H9 (cell line): ENCODE data around the gene FXYD7. TPM values are rescaled to one million over a fixed set of nuclear protein-coding genes. Genes with fewer than 3 reads are reported as not detected.

ENCODE experiments used
- DNase-seq: peaks from one replicate; pipeline ENCODE4 v3.0.0-alpha.2; 2017
- H2AFZ ChIP-seq: one replicate; pipeline ENCODE4 v1.6.1; 2013; ENCODE audit warnings: mild to moderate bottlenecking, low read length, control low read depth, moderate library complexity
- H2AK5ac ChIP-seq: 2 replicates; pipeline ENCODE4 v1.6.1; 2013; ENCODE audit warnings: low read length, control low read depth, mixed read lengths; ENCODE audit not compliant: insufficient read length
- H2BK120ac ChIP-seq: one replicate; pipeline ENCODE4 v1.6.1; 2013; ENCODE audit warnings: low read depth, mild to moderate bottlenecking, low read length, control low read depth, inconsistent platforms; ENCODE audit not compliant: poor library complexity, severe bottlenecking
- H2BK12ac ChIP-seq: 2 replicates; pipeline ENCODE4 v1.6.1; 2013; ENCODE audit warnings: low read length, control low read depth, mixed read lengths, low read depth; ENCODE audit not compliant: insufficient read length
- H2BK15ac ChIP-seq: 2 replicates; pipeline ENCODE4 v1.6.1; 2013; ENCODE audit warnings: low read depth, low read length, control low read depth
- H2BK20ac ChIP-seq: one replicate; pipeline ENCODE4 v1.6.1; 2013; ENCODE audit warnings: low read depth, mild to moderate bottlenecking, low read length, control low read depth, inconsistent platforms; ENCODE audit not compliant: poor library complexity, severe bottlenecking
- H2BK5ac ChIP-seq: 2 replicates; pipeline ENCODE4 v1.6.1; 2013; ENCODE audit warnings: low read length, control low read depth, mixed read lengths; ENCODE audit not compliant: insufficient read length
- H3K14ac ChIP-seq: 2 replicates; pipeline ENCODE4 v1.6.1; 2013; ENCODE audit warnings: low read length, control low read depth; ENCODE audit not compliant: insufficient read depth
- H3K18ac ChIP-seq: 2 replicates; pipeline ENCODE4 v1.6.1; 2013; ENCODE audit warnings: low read depth, mild to moderate bottlenecking, mixed read lengths, low read length, control low read depth; ENCODE audit not compliant: insufficient read length
- H3K23ac ChIP-seq: 2 replicates; pipeline ENCODE4 v1.6.1; 2013; ENCODE audit warnings: low read length, control low read depth, mixed read lengths, low read depth; ENCODE audit not compliant: insufficient read length
- H3K23me2 ChIP-seq: 2 replicates; pipeline ENCODE4 v1.6.1; 2013; ENCODE audit warnings: low read depth, mild to moderate bottlenecking, mixed read lengths, low read length, control low read depth; ENCODE audit not compliant: insufficient read length, poor library complexity, severe bottlenecking
- H3K27ac ChIP-seq: 2 replicates; pipeline ENCODE4 v1.5.1; 2013; ENCODE audit warnings: low read length, control low read depth, mixed read lengths, low read depth; ENCODE audit not compliant: insufficient read length
- H3K27me3 ChIP-seq: 2 replicates; pipeline ENCODE4 v1.6.1; 2013; ENCODE audit warnings: low read length, control low read depth, inconsistent platforms; ENCODE audit not compliant: insufficient read depth
- H3K4ac ChIP-seq: 2 replicates; pipeline ENCODE4 v1.6.1; 2013; ENCODE audit warnings: low read depth, mild to moderate bottlenecking, control low read depth, inconsistent platforms, low read length, moderate library complexity
- H3K4me1 ChIP-seq: 2 replicates; pipeline ENCODE4 v1.6.1; 2013; ENCODE audit warnings: low read length, control low read depth, inconsistent platforms; ENCODE audit not compliant: insufficient read depth
- H3K4me2 ChIP-seq: 2 replicates; pipeline ENCODE4 v1.6.1; 2013; ENCODE audit warnings: low read length, control low read depth, mixed read lengths; ENCODE audit not compliant: insufficient read length, insufficient read depth
- H3K56ac ChIP-seq: 2 replicates; pipeline ENCODE4 v1.6.1; 2013; ENCODE audit warnings: low read depth, mild to moderate bottlenecking, mixed read lengths, low read length, control low read depth; ENCODE audit not compliant: insufficient read length
- H3K79me1 ChIP-seq: 2 replicates; pipeline ENCODE4 v1.6.1; 2013; ENCODE audit warnings: low read depth, mild to moderate bottlenecking, moderate library complexity, low read length, control low read depth, inconsistent platforms; ENCODE audit not compliant: insufficient read depth, poor library complexity, severe bottlenecking
- H3K79me2 ChIP-seq: 2 replicates; pipeline ENCODE4 v1.6.1; 2013; ENCODE audit warnings: low read length, control low read depth, inconsistent platforms; ENCODE audit not compliant: insufficient read depth
- H3K9ac ChIP-seq: 2 replicates; pipeline ENCODE4 v1.6.1; 2013; ENCODE audit warnings: low read length, control low read depth, mixed read lengths; ENCODE audit not compliant: insufficient read length; ENCODE audit errors: extremely low read depth
- H3K9me3 ChIP-seq: one replicate; pipeline ENCODE4 v1.6.1; 2013; ENCODE audit warnings: low read depth, low read length, inconsistent platforms; ENCODE audit not compliant: control insufficient read depth
- H3T11ph ChIP-seq: one replicate; pipeline ENCODE4 v1.6.1; 2013; ENCODE audit warnings: mild to moderate bottlenecking, low read length, control low read depth, inconsistent platforms
- H4K20me1 ChIP-seq: one replicate; pipeline ENCODE4 v1.6.1; 2013; ENCODE audit not compliant: control insufficient read depth, insufficient read length, insufficient read depth
- H4K5ac ChIP-seq: 2 replicates; pipeline ENCODE4 v1.6.1; 2013; ENCODE audit warnings: low read depth, mild to moderate bottlenecking, mixed read lengths, low read length, control low read depth; ENCODE audit not compliant: insufficient read length
- H4K8ac ChIP-seq: replicated peaks from 2 replicates; pipeline ENCODE4 v1.6.1; 2013; ENCODE audit warnings: low read length, control low read depth, mixed read lengths, low read depth; ENCODE audit not compliant: insufficient read length
- H4K91ac ChIP-seq: 2 replicates; pipeline ENCODE4 v1.6.1; 2013; ENCODE audit warnings: low read depth, mild to moderate bottlenecking, moderate library complexity, mixed read lengths, low read length, control low read depth; ENCODE audit not compliant: insufficient read length
- H3K27ac Mint-ChIP-seq, 3 experiments: 2 replicates in 2 of 3; 3 replicates in 1 of 3; pipeline ENCODE4 v1.8.0; 2020 to 2021; ENCODE audit warnings: mixed read lengths in 3 of 3, mild to moderate bottlenecking in 1 of 3, moderate library complexity in 1 of 3
- H3K27me3 Mint-ChIP-seq: 2 replicates; pipeline ENCODE4 v1.8.0; 2021; ENCODE audit warnings: low read depth, mild to moderate bottlenecking, moderate library complexity, mixed read lengths
- H3K36me3 Mint-ChIP-seq, 3 experiments: 2 replicates in 2 of 3; 3 replicates in 1 of 3; pipeline ENCODE4 v1.8.0; 2020 to 2021; ENCODE audit warnings: low read depth in 3 of 3, mixed read lengths in 3 of 3; ENCODE audit not compliant: insufficient read depth in 1 of 3
- H3K4me1 Mint-ChIP-seq, 2 experiments: 2 replicates each; pipeline ENCODE4 v1.8.0; 2020; ENCODE audit warnings: mixed read lengths in 2 of 2
- H3K4me3 Mint-ChIP-seq, 2 experiments: 2 replicates in 1 of 2; 3 replicates in 1 of 2; pipeline ENCODE4 v1.8.0; 2020 to 2021; ENCODE audit warnings: mild to moderate bottlenecking in 2 of 2, mixed read lengths in 2 of 2, moderate library complexity in 1 of 2
- H3K9me3 Mint-ChIP-seq, 2 experiments: 2 replicates in 1 of 2; 3 replicates in 1 of 2; pipeline ENCODE4 v1.8.0; 2020; ENCODE audit warnings: mild to moderate bottlenecking in 2 of 2, mixed read lengths in 2 of 2, moderate library complexity in 1 of 2
- WGBS: extraction: QIAGEN DNeasy Blood & Tissue Kit; methylation state at CpG from one replicate; pipeline ENCODE4 v1.1.7; 2013; ENCODE audit warnings: missing lambda C conversion rate, low lambda C conversion rate, mixed read lengths; ENCODE audit not compliant: insufficient read length; ENCODE audit errors: extremely low coverage; 5-methylcytosine and 5-hydroxymethylcytosine counted together
- total RNA-seq: library from RNA; stranded (reverse); gene quantifications from 2 replicates; pipeline ENCODE4 v1.2.1, GENCODE V29; 2021
- TF ChIP-seq, protein P1 (sequence below): fragments of 200-600 bp; sonication (generic); conservative IDR thresholded peaks from 3 replicates; pipeline ENCODE4 v1.8.0; 2021; ENCODE audit warnings: antibody characterized with exemption, mild to moderate bottlenecking

FXYD7 gene
- total RNA-seq, 1 experiment from 2014 or later: 9.0 TPM

DNA sequence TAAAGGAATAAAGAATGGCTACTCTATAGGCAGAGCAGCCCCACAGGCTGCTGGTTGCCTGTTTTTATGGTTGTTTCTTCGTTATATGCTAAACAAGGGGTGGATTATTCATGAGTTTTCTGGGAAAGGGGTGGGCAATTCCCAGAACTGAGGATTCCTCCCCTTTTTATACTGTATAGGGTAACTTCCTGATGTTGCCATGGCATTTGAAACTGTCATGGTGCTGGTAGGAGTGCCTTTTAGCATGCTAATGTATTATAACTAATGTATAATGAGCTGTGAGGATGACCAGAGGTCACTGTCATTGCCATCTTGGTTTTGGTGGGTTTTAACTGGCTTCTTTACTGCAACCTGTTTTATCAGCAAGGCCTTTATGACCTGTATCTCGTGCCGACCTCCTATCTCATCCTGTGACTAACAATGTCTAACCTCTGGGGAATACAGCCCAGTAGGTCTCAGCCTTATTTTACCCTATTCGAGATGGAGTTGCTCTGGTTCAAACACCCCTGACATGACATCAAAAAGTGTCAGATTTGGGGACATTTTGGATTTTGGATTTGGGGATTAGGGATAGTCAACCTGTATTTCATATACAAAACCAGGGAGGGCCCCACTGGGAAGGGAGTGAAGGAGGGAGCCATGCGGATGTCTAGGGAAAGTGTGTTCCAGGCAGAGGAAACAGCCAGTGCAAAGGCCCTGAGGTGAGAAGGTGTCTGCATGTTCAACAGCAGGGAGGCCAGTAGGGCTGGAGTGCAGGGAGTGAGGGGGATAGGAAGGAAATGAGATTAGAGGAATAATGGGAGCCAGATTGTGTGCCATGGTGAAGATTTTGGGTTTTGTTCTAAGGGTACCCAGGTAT lies 22.4 kb downstream of the FXYD7 start:
- H3K36me3 Mint-ChIP-seq: peaks cover 77 to 88% (median 80%) of the 10 kb centered on the region in 3 experiments
- H3K18ac ChIP-seq: no peak overlapping the region
- H3K27me3 ChIP-seq: no peaks in the 10 kb centered on the region
- H3K4me1 ChIP-seq: no peaks in the 10 kb centered on the region
- no peak overlapping the region for H2BK20ac ChIP-seq
- no peak overlapping the region for H3K4me3 Mint-ChIP-seq
- H2BK15ac ChIP-seq: no peak overlapping the region
- H3K9ac ChIP-seq: no peak overlapping the region
- H2AFZ ChIP-seq: no peak overlapping the region
- H3K23me2 ChIP-seq: no peaks in the 10 kb centered on the region
- TF ChIP-seq, protein P1, sequence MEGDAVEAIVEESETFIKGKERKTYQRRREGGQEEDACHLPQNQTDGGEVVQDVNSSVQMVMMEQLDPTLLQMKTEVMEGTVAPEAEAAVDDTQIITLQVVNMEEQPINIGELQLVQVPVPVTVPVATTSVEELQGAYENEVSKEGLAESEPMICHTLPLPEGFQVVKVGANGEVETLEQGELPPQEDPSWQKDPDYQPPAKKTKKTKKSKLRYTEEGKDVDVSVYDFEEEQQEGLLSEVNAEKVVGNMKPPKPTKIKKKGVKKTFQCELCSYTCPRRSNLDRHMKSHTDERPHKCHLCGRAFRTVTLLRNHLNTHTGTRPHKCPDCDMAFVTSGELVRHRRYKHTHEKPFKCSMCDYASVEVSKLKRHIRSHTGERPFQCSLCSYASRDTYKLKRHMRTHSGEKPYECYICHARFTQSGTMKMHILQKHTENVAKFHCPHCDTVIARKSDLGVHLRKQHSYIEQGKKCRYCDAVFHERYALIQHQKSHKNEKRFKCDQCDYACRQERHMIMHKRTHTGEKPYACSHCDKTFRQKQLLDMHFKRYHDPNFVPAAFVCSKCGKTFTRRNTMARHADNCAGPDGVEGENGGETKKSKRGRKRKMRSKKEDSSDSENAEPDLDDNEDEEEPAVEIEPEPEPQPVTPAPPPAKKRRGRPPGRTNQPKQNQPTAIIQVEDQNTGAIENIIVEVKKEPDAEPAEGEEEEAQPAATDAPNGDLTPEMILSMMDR: no peak
- H4K8ac ChIP-seq: no peak overlapping the region
- no peak overlapping the region for H4K5ac ChIP-seq
- no peaks in the 10 kb centered on the region for H3K4me1 Mint-ChIP-seq
- no peak overlapping the region for H2BK120ac ChIP-seq
- no peak overlapping the region for H3K27ac Mint-ChIP-seq
- no peak for DNase-seq
- no peaks in the 10 kb centered on the region for H3K79me1 ChIP-seq
- peaks cover 3% of the 10 kb centered on the region for H4K20me1 ChIP-seq
- H2BK5ac ChIP-seq: no peak overlapping the region
- H3K27me3 Mint-ChIP-seq: no peaks in the 10 kb centered on the region
- no peak overlapping the region for H2BK12ac ChIP-seq
- peaks cover 7% of the 10 kb centered on the region for H3K9me3 ChIP-seq
- no peak overlapping the region for H3K4ac ChIP-seq
- H3K14ac ChIP-seq: no peak overlapping the region
- WGBS: no CpG with 5 or more reads among the region's 5 CpGs
- H2AK5ac ChIP-seq: no peak overlapping the region
- H3K9me3 Mint-ChIP-seq: peaks cover 12 to 26% of the 10 kb centered on the region in 2 experiments
- H3K4me2 ChIP-seq: no peak overlapping the region
- no peak overlapping the region for H3K27ac ChIP-seq
- no peaks in the 10 kb centered on the region for H3K79me2 ChIP-seq
- no peak overlapping the region for H3T11ph ChIP-seq
- no peak overlapping the region for H3K23ac ChIP-seq
- H3K56ac ChIP-seq: no peak overlapping the region
- no peak overlapping the region for H4K91ac ChIP-seq
